ENCODE results near the gene FADS6. TPM values are rescaled to one million over a fixed set of nuclear protein-coding genes. Genes with fewer than 3 reads are reported as not detected.

FADS6 gene
- total RNA-seq, 1 experiment from 2014 or later, result not detected

GRCh38 chr17:74930535-74931036, 37.2 kb upstream of the FADS6 start:
- no peak for TF ChIP-seq CTCF (IDR thresholded peaks at IDR 0.05; ENCODE audit: unreplicated experiment)
- Mint-ChIP-seq H3K36me3 (ENCODE audit: insufficient read depth, unreplicated experiment) (no peaks in the 10 kb centered on the region), H3K27me3 (ENCODE audit: unreplicated experiment) (peaks cover 90% of the 10 kb centered on the region), H3K27ac (ENCODE audit: unreplicated experiment) (no peak overlapping the region), H3K4me3 (ENCODE audit: low read depth, unreplicated experiment) (no peak overlapping the region), H3K9me3 (ENCODE audit: low read depth, unreplicated experiment) (no peaks in the 10 kb centered on the region), H3K4me1 (ENCODE audit: low read depth, unreplicated experiment) (peaks cover 9% of the 10 kb centered on the region)
- no peak for DNase-seq
- intact Hi-C loops (cut with micrococcal nuclease; ENCODE audit: unreplicated experiment), result no loop called here
- CTCF ChIA-PET, result no interaction called here
- BruUV-seq (replicated peaks), result no TSS peak

GRCh38 chr17:74928786-74929185, 35.4 kb upstream of the FADS6 start:
- DNase-seq, result no peak
- Mint-ChIP-seq H3K4me3 (ENCODE audit: low read depth, unreplicated experiment) (no peak overlapping the region), H3K4me1 (ENCODE audit: low read depth, unreplicated experiment) (peaks cover 9% of the 10 kb centered on the region), H3K27me3 (ENCODE audit: unreplicated experiment) (peaks cover 92% of the 10 kb centered on the region), H3K27ac (ENCODE audit: unreplicated experiment) (no peak overlapping the region), H3K36me3 (ENCODE audit: insufficient read depth, unreplicated experiment) (peaks cover 3% of the 10 kb centered on the region), H3K9me3 (ENCODE audit: low read depth, unreplicated experiment) (no peaks in the 10 kb centered on the region)
- no peak for TF ChIP-seq CTCF (IDR thresholded peaks at IDR 0.05; ENCODE audit: unreplicated experiment)
- intact Hi-C loops (cut with micrococcal nuclease; ENCODE audit: unreplicated experiment), result no loop called here
- BruUV-seq (replicated peaks), result no TSS peak
- CTCF ChIA-PET, result no interaction called here

- DNase-seq, result no peak
- peaks cover 94% of the 10 kb centered on the region for H3K27me3 Mint-ChIP-seq (ENCODE audit: unreplicated experiment)
- CTCF ChIA-PET, result interaction anchor here (1.0 to 1.3 kb wide), 3 partner anchors 8 to 36 kb away, joined by 3 read pairs; no protein-coding TSS in a partner anchor
Measured at GRCh38 chr17:74925242-74925641, 31.8 kb upstream of the FADS6 start.

GRCh38 chr17:74924250-74924948, 31.0 kb upstream of the FADS6 start, which contains the start of gene OTOP2:
TSS of gene OTOP2 (plus strand) at chr17:74924273. CDS start at chr17:74924633, 360 bp downstream.
- CTCF ChIA-PET, result interaction anchor here (0.5 to 1.4 kb wide), 6 partner anchors 16 to 51 kb away, joined by 3 to 11 read pairs (median 6); partner anchors contain the start of gene FDXR
- DNase-seq, result no peak
- peak within 1 kb of the TSS; percentile 61 for H3K4me3 Mint-ChIP-seq (ENCODE audit: low read depth, unreplicated experiment)
- BruUV-seq (replicated peaks), result no TSS peak
- H3K4me1 Mint-ChIP-seq (ENCODE audit: low read depth, unreplicated experiment), result peaks cover 7% of the 10 kb centered on the region
- TF ChIP-seq CTCF (IDR thresholded peaks at IDR 0.05; ENCODE audit: unreplicated experiment), result no peak
- intact Hi-C loops (cut with micrococcal nuclease; ENCODE audit: unreplicated experiment), result no loop called here
- peaks cover 3% of the 10 kb centered on the region for H3K36me3 Mint-ChIP-seq (ENCODE audit: insufficient read depth, unreplicated experiment)
- H3K9me3 Mint-ChIP-seq (ENCODE audit: low read depth, unreplicated experiment), result no peaks in the 10 kb centered on the region
- peaks cover 90% of the 10 kb centered on the region for H3K27me3 Mint-ChIP-seq (ENCODE audit: unreplicated experiment)
- no peak within 1 kb of the TSS for H3K27ac Mint-ChIP-seq (ENCODE audit: unreplicated experiment)

More at GRCh38 chr17:74925242-74925641, 31.8 kb upstream of the FADS6 start:
- TF ChIP-seq CTCF (IDR thresholded peaks at IDR 0.05; ENCODE audit: unreplicated experiment), result no peak
- Mint-ChIP-seq H3K9me3 (ENCODE audit: low read depth, unreplicated experiment) (no peaks in the 10 kb centered on the region), H3K4me3 (ENCODE audit: low read depth, unreplicated experiment) (no peak overlapping the region), H3K4me1 (ENCODE audit: low read depth, unreplicated experiment) (peaks cover 9% of the 10 kb centered on the region), H3K27ac (ENCODE audit: unreplicated experiment) (no peak overlapping the region), H3K36me3 (ENCODE audit: insufficient read depth, unreplicated experiment) (peaks cover 3% of the 10 kb centered on the region)
- intact Hi-C loops (cut with micrococcal nuclease; ENCODE audit: unreplicated experiment), result no loop called here
- BruUV-seq (replicated peaks), result no TSS peak

Measured in Calu3 (cell line).